ENCODE results near the gene SIRT2.
"Not testable (repeated sequence)": the region's sequence is repeated elsewhere in the genome, so short reads cannot be mapped to it uniquely, and the experiment has no call there.

The SIRT2 gene

GRCh38 chr19:38879400-38879751 is 20.0 kb downstream of the SIRT2 start:
- in situ Hi-C loops (cut with MboI; ENCODE audit: low sequenced_read_pairs, unreplicated experiment) = no loop called here
- TF ChIP-seq CTCF (IDR thresholded peaks at IDR 0.05; ENCODE audit: borderline replicate concordance, control extremely low read depth, extremely low read depth, insufficient read depth, missing control alignments) = no peak
- DNase-seq (ENCODE audit: low spot score) = peak; percentile 27

- in situ Hi-C loops (cut with MboI; ENCODE audit: low sequenced_read_pairs, unreplicated experiment) = no loop called here
- no peak for TF ChIP-seq CTCF (IDR thresholded peaks at IDR 0.05; ENCODE audit: borderline replicate concordance, control extremely low read depth, extremely low read depth, insufficient read depth, missing control alignments)
- peak; percentile 50 for DNase-seq (ENCODE audit: low spot score)
Observed at GRCh38 chr19:38878575-38879399, 20.6 kb downstream of the SIRT2 start.

GRCh38 chr19:38877781-38878574 is 21.4 kb downstream of the SIRT2 start, which contains the start of gene RINL:
Gene RINL (minus strand): TSS chr19:38878275. CDS start chr19:38876742, 1,533 bp downstream.
- in situ Hi-C loops (cut with MboI; ENCODE audit: low sequenced_read_pairs, unreplicated experiment) = no loop called here

GRCh38 chr19:38875656-38876395 is 23.6 kb downstream of the SIRT2 start:
- DNase-seq (ENCODE audit: low spot score) = no peak
- no peak for TF ChIP-seq CTCF (IDR thresholded peaks at IDR 0.05; ENCODE audit: borderline replicate concordance, control extremely low read depth, extremely low read depth, insufficient read depth, missing control alignments)
- in situ Hi-C loops (cut with MboI; ENCODE audit: low sequenced_read_pairs, unreplicated experiment) = no loop called here

More at GRCh38 chr19:38877781-38878574, 21.4 kb downstream of the SIRT2 start, which contains the start of gene RINL:
- DNase-seq (ENCODE audit: low spot score) = peak; percentile 85
- no peak for TF ChIP-seq CTCF (IDR thresholded peaks at IDR 0.05; ENCODE audit: borderline replicate concordance, control extremely low read depth, extremely low read depth, insufficient read depth, missing control alignments)

GRCh38 chr19:38873400-38873799 is 26.0 kb downstream of the SIRT2 start:
- in situ Hi-C loops (cut with MboI; ENCODE audit: low sequenced_read_pairs, unreplicated experiment) = not testable (repeated sequence)

GRCh38 chr19:38870612-38871011 is 28.8 kb downstream of the SIRT2 start:
- in situ Hi-C loops (cut with MboI; ENCODE audit: low sequenced_read_pairs, unreplicated experiment) = no loop called here
- DNase-seq (ENCODE audit: low spot score) = no peak
- no peak for TF ChIP-seq CTCF (IDR thresholded peaks at IDR 0.05; ENCODE audit: borderline replicate concordance, control extremely low read depth, extremely low read depth, insufficient read depth, missing control alignments)

More at GRCh38 chr19:38873400-38873799, 26.0 kb downstream of the SIRT2 start:
- DNase-seq (ENCODE audit: low spot score) = not testable (repeated sequence)

Measured in GM13976 (cell line).